Measurements from ENCODE around the gene ATP6AP2.

DNA sequence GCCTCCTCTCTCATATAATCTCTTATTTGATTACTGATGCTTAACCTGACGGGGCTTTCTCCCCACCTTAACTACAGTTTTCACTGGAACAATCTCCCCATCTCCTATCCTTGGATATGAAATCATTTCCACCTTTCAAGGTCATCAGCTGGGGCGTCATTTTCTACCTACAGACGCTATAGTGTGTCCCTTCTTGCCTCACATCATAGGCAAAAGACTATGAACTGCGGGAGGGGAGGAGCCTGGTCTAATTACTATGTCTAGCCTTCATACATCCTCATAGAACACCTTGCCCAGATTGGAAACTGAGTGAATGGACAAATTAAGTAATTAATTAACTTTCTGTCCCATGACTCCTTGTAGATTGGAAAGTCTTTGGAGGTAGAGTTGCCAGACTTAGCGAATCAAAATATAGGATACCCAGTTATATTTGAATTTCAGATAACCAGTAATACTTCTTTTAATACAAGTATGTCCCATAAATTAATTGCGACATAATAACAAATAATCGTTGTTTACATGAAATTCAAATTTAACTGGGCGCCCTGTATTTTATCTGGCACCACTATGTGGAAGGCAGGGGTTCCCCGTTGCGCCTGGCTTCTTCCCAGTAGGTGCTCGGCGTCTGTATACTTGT, 752 bp upstream of the ATP6AP2 start:
- TF ChIP-seq, protein P1, sequence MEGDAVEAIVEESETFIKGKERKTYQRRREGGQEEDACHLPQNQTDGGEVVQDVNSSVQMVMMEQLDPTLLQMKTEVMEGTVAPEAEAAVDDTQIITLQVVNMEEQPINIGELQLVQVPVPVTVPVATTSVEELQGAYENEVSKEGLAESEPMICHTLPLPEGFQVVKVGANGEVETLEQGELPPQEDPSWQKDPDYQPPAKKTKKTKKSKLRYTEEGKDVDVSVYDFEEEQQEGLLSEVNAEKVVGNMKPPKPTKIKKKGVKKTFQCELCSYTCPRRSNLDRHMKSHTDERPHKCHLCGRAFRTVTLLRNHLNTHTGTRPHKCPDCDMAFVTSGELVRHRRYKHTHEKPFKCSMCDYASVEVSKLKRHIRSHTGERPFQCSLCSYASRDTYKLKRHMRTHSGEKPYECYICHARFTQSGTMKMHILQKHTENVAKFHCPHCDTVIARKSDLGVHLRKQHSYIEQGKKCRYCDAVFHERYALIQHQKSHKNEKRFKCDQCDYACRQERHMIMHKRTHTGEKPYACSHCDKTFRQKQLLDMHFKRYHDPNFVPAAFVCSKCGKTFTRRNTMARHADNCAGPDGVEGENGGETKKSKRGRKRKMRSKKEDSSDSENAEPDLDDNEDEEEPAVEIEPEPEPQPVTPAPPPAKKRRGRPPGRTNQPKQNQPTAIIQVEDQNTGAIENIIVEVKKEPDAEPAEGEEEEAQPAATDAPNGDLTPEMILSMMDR (IDR thresholded peaks at IDR 0.05): no peak
- no peak for TF ChIP-seq POLR2A (IDR thresholded peaks at IDR 0.05)

All from thyroid gland (tissue), 4 donors.